Prostate gland (tissue), 2 donors: ENCODE data around the gene ZFR. TPM values are rescaled to one million over a fixed set of nuclear protein-coding genes. Genes with fewer than 3 reads are reported as not detected.
"Not testable (repeated sequence)": the region's sequence is repeated elsewhere in the genome, so short reads cannot be mapped to it uniquely, and the experiment has no call there.

ENCODE experiments used
- DNase-seq: peaks from one replicate; pipeline ENCODE4 v3.0.0-alpha.2; 2019; ENCODE audit warnings: low spot score
- H3K27ac ChIP-seq, 2 donors: fragments of 200-600 bp; sonication (generic); 2 replicates each; pipeline ENCODE4 v1.5.1; 2017 to 2019
- H3K27me3 ChIP-seq: fragments of 200-600 bp; sonication (generic); replicated peaks from 2 replicates; pipeline ENCODE4 v1.5.1; 2019; ENCODE audit not compliant: insufficient read depth
- H3K36me3 ChIP-seq, 2 donors: fragments of 200-600 bp; sonication (generic); 1 replicate in 1 of 2; 2 replicates in 1 of 2; pipeline versions ENCODE4 v1.5.1 to v1.8.1; 2017 to 2019
- H3K4me1 ChIP-seq: fragments of 200-600 bp; sonication (generic); replicated peaks from 2 replicates; pipeline ENCODE4 v1.5.1; 2019
- H3K4me3 ChIP-seq, 2 donors: fragments of 200-600 bp; sonication (generic); 2 replicates each; pipeline ENCODE4 v1.5.1; 2017 to 2019
- H3K9me3 ChIP-seq: fragments of 200-600 bp; sonication (generic); 2 replicates; pipeline ENCODE4 v1.5.1; 2017
- POLR2A ChIP-seq: fragments of 450-650 bp; IDR thresholded peaks from one replicate; pipeline ENCODE4 v1.6.1; 2016; ENCODE audit warnings: antibody characterized with exemption, mild to moderate bottlenecking
- POLR2AphosphoS5 ChIP-seq: sonication (generic); formaldehyde crosslinking; IDR thresholded peaks from one replicate; pipeline ENCODE4 v1.6.1; 2017; ENCODE audit warnings: antibody characterized with exemption
- WGBS: methylation state at CpG from one replicate; pipeline ENCODE4 v1.1.5; 2018; 5-methylcytosine and 5-hydroxymethylcytosine counted together
- intact Hi-C: fragments of 100-400 bp; cut with DNase I; formaldehyde crosslinking; loops from one replicate; pipeline ENCODE4 v1.14.2; 2022
- total RNA-seq, 2 donors: library from RNA; depleted of rRNA; stranded (reverse); fragments of >200 nt; gene quantifications; one replicate each; pipeline ENCODE4 v1.1.0, GENCODE V29; 2016
- TF ChIP-seq, protein P1 (sequence below), 4 experiments: fragments of 200-600 bp in 2 of 4; fragments of 450-650 bp in 2 of 4; sonication (generic) in 2 of 4; IDR thresholded peaks; 1 replicate in 3 of 4; 2 replicates in 1 of 4; pipeline ENCODE4 v1.5.1; 2016 to 2019; ENCODE audit warnings: antibody characterized with exemption in 4 of 4, mild to moderate bottlenecking in 2 of 4, moderate library complexity in 2 of 4

Gene ZFR
- total RNA-seq, 2 donors from 2014 or later: 69.0 to 73.7 TPM

DNA sequence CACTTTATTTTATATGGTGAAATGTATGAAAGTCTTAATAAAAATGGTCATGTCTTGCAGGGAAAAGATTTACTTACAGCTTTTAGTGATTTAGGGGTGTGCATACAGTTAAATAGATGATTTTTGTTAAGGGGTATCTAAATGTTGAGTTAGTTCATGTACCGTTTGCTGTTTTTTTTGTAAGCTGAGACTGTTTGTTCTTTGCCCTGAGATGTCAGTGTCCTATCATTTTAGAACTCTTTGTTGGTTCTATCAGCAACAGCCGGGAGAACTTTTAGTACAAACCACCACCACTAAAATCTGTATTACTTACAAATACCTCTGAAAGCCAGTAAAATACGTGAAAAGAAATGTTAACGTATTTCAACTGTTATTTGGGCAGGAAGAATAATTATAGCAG, 75.5 kb downstream of the ZFR start:
- H3K27ac ChIP-seq: peak overlapping the region in 1 of 2 donors; percentile 21
- no peaks in the 10 kb centered on the region for H3K36me3 ChIP-seq
- TF ChIP-seq POLR2AphosphoS5 (no peak), POLR2A (no peak)
- H3K9me3 ChIP-seq: no peaks in the 10 kb centered on the region
- no peaks in the 10 kb centered on the region for H3K27me3 ChIP-seq
- H3K4me3 ChIP-seq: no peak overlapping the region
- intact Hi-C loops: no loop called here
- H3K4me1 ChIP-seq: no peaks in the 10 kb centered on the region
- 39% methylated on average over 4 of the region's 4 CpGs for WGBS
- DNase-seq: no peak

DNA sequence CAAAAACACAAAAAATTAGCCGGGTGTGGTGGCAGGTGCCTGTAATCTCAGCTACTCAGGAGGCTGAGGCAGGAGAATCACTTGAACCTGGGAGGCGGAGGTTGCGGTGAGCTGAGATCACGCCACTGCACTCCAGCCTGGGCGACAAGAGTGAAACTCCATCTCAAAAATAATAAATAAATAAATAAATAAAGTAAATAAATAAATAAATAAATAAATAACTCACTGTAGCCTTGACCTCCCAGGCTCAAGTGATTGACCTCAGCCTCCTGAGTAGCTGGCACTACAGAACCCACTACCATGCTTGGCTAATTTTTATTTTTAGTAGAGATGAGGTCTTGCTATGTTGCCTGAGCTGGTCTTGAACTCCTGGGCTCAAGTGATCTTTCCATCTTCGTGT, 77.3 kb downstream of the ZFR start:
- H3K36me3 ChIP-seq, H3K4me1 ChIP-seq, intact Hi-C loops, H3K27me3 ChIP-seq, H3K9me3 ChIP-seq, H3K4me3 ChIP-seq, H3K27ac ChIP-seq, DNase-seq: not testable (repeated sequence)
- 81% methylated on average over 6 of the region's 6 CpGs for WGBS

DNA sequence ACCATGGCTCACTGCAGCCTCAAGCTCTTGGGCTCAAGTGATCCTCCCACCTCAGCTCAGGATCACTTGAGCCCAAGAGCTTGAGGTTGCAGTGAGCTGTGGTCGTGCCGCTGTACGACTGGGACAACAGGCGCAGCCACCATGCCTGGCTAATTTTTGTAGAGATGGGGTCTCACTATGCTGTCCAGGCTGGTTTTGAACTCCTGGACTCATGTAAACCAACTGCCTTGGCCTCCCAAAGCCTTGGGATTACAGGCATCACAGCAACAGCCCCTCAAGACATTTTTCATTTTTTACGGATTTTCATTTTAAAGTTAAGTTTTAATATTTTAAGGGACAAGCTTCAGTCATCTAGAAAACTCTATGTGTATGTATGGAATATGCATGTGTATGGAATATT, 78.9 kb downstream of the ZFR start:
- no peak for TF ChIP-seq POLR2A
- no peak for TF ChIP-seq POLR2AphosphoS5
- TF ChIP-seq, protein P1, sequence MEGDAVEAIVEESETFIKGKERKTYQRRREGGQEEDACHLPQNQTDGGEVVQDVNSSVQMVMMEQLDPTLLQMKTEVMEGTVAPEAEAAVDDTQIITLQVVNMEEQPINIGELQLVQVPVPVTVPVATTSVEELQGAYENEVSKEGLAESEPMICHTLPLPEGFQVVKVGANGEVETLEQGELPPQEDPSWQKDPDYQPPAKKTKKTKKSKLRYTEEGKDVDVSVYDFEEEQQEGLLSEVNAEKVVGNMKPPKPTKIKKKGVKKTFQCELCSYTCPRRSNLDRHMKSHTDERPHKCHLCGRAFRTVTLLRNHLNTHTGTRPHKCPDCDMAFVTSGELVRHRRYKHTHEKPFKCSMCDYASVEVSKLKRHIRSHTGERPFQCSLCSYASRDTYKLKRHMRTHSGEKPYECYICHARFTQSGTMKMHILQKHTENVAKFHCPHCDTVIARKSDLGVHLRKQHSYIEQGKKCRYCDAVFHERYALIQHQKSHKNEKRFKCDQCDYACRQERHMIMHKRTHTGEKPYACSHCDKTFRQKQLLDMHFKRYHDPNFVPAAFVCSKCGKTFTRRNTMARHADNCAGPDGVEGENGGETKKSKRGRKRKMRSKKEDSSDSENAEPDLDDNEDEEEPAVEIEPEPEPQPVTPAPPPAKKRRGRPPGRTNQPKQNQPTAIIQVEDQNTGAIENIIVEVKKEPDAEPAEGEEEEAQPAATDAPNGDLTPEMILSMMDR (IDR thresholded peaks at IDR 0.05): no peak
- H3K27ac ChIP-seq: no peak overlapping the region
- no peaks in the 10 kb centered on the region for H3K9me3 ChIP-seq
- intact Hi-C loops: no loop called here
- H3K4me3 ChIP-seq: no peak overlapping the region
- no peaks in the 10 kb centered on the region for H3K4me1 ChIP-seq
- 98% methylated on average over 5 of the region's 5 CpGs for WGBS
- DNase-seq: no peak
- H3K36me3 ChIP-seq: no peaks in the 10 kb centered on the region
- no peaks in the 10 kb centered on the region for H3K27me3 ChIP-seq

DNA sequence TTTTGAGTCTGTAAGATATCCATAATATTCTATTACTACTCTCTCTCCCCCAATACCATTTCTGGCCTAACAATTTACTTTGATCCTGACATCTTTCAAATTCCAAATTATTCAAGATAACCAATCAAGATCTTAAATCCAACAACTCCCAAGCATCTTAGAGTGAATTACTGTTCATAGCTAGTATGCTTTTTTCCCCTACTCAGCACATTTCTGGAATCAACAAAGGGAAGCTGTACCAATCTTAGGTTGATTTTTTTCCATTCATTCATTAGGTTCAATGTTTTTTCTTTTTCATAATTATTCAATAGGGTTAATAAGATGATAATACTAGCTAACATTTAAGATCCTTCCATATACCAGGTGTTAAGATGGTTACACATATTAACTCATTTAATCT, 81.5 kb downstream of the ZFR start:
- intact Hi-C loops: no loop called here
- no peak overlapping the region for H3K4me3 ChIP-seq
- H3K9me3 ChIP-seq: no peaks in the 10 kb centered on the region
- no peak overlapping the region for H3K27ac ChIP-seq
- no peaks in the 10 kb centered on the region for H3K27me3 ChIP-seq
- no peaks in the 10 kb centered on the region for H3K4me1 ChIP-seq
- no peak for TF ChIP-seq POLR2AphosphoS5
- TF ChIP-seq, protein P1 (IDR thresholded peaks at IDR 0.05): no peak
- TF ChIP-seq POLR2A: no peak
- DNase-seq: no peak
- no peaks in the 10 kb centered on the region for H3K36me3 ChIP-seq

DNA sequence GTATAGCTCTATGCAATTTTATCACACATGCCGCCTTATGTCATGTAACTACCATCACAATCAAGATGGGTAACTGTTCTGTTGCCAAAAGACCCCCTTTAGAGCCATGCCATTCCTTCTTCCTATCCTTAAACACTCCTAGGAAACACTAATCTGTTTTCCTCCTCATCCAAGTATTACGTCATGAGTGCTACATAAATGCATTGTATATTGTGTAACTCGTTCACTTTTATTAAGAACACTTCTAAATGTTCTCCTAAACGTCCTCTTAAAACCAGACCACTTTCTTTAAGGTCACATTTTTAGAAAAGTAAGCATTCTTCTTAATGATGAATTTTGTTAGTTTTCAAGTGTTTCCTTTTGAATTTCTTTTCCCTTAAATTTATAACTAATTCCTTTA, 82.0 kb downstream of the ZFR start:
- intact Hi-C loops: no loop called here
- no peak overlapping the region for H3K27ac ChIP-seq
- TF ChIP-seq, protein P1 (IDR thresholded peaks at IDR 0.05): no peak
- TF ChIP-seq POLR2A: no peak
- TF ChIP-seq POLR2AphosphoS5: no peak
- no peak for DNase-seq
- H3K36me3 ChIP-seq: no peaks in the 10 kb centered on the region
- H3K4me3 ChIP-seq: no peak overlapping the region
- 81% methylated on average over 4 of the region's 4 CpGs for WGBS
- no peaks in the 10 kb centered on the region for H3K4me1 ChIP-seq
- no peaks in the 10 kb centered on the region for H3K9me3 ChIP-seq
- no peaks in the 10 kb centered on the region for H3K27me3 ChIP-seq

DNA sequence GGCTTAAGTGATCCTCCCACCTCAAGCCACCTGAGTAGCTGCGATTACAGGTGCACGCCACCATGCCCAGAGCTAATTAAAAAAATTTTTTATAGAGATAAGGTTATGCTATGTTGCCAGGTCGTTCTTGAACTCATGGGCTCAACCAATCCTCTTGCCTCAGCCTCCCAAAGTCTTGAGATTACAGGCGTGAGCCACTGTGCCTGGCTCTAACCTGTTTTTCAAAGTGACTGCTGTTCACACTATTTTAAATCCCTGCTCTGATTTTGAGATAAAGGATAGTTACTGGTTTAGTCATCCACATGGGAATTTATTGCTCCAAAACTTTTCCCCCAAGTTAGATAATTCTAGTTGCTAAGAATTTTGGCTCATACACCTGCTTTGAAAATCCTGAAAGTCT, 83.6 kb downstream of the ZFR start:
- Histone ChIP-seq H3K27ac (no peak overlapping the region), H3K9me3 (no peaks in the 10 kb centered on the region), H3K36me3 (no peaks in the 10 kb centered on the region), H3K4me1 (no peaks in the 10 kb centered on the region), H3K27me3 (no peaks in the 10 kb centered on the region), H3K4me3 (no peak overlapping the region)
- TF ChIP-seq POLR2AphosphoS5 (no peak), POLR2A (no peak)
- TF ChIP-seq, protein P1 (IDR thresholded peaks at IDR 0.05): no peak
- intact Hi-C loops: no loop called here
- DNase-seq: no peak
- 86% methylated on average over 4 of the region's 4 CpGs for WGBS
